HG02588 (cell line): ENCODE data around the gene ZC2HC1C.
A peak's percentile ranks its signal among the peaks of the same experiment; 100 is the strongest.
"Not testable (repeated sequence)": the region's sequence is repeated elsewhere in the genome, so short reads cannot be mapped to it uniquely, and the experiment has no call there.

ENCODE experiments used
- ATAC-seq: cut with Tn5 transposase; IDR thresholded peaks from one replicate; pipeline ENCODE4 v1.9.1; 2021; ENCODE audit warnings: mild to moderate bottlenecking, moderate library complexity; ENCODE audit not compliant: unreplicated experiment

ZC2HC1C gene

GRCh38 chr14:75090353-75090752 lies 20.9 kb downstream of the ZC2HC1C start:
- no peak for ATAC-seq

- ATAC-seq: no peak
Observed at GRCh38 chr14:75091251-75091650, 21.8 kb downstream of the ZC2HC1C start.

DNA sequence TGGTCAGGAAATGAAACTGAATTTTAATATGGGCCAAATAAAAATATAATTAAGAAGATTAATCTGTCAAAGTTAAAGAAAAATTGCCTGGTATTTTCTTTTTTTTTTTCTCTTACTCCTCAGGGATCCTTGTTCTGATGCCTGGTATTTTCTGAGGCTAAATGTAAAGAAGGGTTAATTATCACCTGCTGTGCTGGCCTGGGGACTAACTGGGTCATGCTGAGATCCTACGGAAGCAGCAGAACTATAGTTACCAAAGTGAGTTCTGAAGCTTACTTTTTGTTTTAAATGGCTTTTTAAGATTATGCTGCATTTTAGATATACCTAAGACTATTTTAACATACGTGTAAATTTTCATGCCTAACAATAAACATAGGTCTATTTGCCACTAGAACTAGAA lies 23.3 kb downstream of the ZC2HC1C start:
- ATAC-seq: no peak

DNA sequence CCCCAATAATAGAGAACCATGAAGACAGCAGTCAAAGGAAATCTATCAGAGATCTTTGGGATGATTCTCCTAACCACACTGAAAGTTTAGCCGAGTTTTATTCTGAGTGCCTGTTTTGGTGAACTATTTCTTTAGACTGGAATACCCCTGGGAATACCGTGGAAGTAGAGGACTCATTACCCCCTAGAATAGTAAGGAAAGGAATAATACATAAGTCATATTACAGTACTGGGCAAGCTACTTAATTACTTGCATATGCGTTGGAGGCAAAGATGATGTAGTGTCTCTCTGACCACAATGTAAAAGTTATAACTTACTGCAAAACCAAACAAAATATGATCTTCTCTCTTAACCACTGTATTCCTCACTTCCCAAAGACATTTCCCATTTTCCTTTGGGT lies 25.5 kb downstream of the ZC2HC1C start:
- no peak for ATAC-seq

DNA sequence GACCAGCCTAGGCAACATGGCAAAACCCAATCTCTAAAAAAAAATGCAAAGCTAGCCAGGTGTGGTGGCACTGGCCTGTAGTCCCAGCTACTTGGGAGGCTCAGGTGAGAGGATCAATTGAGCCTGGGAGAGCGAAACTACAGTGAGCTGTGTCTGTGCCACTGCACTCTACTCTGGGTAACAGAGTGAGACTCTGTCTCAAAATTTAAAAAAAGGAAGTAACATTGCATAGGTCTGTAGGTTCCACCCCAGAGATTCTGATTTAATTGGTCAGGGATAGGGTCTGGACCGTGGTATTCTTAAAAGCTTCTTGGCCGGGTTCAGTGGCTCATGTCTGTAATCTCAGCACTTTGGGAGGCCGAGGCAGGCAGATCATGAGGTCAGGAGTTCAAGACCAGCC lies 26.2 kb downstream of the ZC2HC1C start:
- ATAC-seq: no peak

DNA sequence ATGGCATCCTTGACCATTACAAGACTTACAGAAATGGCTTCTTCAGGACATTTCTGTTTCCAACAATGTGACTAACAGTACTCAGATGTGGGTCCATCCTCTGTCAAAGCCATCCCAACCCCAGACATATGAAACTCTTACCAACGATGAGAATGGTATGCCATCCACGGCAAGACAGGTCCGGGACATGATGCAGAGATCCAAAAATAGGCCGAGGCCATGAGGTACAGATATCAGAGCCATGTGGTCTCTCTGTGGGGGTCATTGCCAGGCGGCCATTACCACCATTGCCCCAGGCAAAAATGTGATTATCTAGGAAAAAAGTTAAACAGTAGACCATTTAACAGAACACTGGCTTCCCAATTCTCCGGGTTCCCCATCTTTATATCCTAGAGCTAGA lies 27.5 kb downstream of the ZC2HC1C start:
- no peak for ATAC-seq

GRCh38 chr14:75098212-75098611 lies 28.8 kb downstream of the ZC2HC1C start:
- ATAC-seq: no peak

DNA sequence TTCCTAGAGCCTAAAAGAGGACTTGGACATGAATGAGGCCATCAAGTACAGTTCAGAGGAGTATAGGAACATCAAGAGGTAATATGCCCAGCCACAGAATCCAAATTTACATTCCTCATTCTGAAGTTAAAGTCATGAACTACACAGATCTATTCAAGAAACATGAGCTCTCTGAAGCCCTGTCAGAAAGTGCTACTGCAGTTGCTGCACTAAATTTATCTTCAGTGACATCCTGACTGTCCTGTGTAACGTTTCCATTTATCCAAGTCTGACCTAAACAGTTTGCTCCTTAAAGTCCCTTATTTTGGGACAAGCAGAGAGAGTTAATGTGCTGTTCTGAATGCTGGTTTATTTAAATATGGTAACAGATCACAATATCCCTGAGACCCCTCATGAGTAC lies 29.2 kb downstream of the ZC2HC1C start:
- no peak for ATAC-seq

DNA sequence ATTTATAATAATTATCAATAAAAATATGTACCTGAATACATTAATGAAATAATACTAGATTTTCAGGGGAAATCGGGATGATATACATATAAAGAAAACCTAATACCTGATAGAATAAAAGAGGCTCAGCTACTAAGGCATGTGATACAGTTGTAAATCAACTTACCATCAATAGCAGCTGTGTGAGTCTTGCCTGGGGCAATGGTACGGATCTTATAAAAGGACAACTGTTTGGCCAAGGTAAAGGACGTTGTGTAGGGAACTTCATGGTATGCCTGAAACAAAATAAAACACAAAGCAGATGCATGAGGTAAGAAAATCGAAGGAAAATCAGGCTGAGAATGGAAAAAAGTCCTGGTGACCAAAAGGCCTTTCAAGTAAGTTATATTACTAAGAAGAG lies 32.0 kb downstream of the ZC2HC1C start:
- no peak for ATAC-seq

DNA sequence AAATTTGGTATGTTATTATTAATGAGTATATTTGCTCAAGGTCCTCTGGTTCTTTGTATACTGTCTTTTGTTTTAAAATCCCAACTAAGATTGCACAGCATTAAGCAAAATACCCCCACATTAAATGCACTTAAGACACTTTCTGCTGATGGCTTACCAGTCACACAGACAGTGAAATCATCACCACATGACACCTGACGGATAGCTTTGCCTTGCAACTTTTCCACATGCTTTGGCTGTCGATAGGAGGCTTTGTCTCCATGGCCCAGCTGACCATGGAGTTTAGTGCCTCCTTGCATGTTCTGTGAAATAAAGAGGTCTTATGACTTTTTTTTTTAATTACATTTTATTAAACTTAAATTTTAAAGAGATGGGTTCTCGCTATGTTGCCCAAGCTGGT lies 37.7 kb downstream of the ZC2HC1C start:
- ATAC-seq: no peak

DNA sequence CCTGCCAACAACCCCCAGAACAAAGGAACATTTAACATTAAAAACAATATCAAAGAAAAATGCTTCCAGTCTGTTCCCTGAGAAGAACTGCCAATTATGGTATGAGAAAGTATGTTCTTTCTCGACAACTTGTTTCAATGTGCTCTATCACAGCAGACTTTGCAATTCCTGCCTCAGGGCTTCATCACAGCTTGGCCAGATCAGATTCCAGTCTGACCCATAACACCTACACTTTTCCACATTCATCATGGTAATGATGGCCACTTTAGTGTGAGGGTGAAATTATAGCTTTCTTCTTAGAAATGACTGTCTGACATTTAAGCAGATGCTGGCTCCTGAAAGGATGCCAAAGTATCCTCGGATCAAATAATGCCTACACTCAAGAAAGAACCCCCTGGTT lies 40.4 kb downstream of the ZC2HC1C start:
- ATAC-seq: no peak

GRCh38 chr14:75113932-75114539 lies 44.6 kb downstream of the ZC2HC1C start:
- no peak for ATAC-seq

- ATAC-seq: no peak
Observed at GRCh38 chr14:75119056-75119455, 49.6 kb downstream of the ZC2HC1C start.

DNA sequence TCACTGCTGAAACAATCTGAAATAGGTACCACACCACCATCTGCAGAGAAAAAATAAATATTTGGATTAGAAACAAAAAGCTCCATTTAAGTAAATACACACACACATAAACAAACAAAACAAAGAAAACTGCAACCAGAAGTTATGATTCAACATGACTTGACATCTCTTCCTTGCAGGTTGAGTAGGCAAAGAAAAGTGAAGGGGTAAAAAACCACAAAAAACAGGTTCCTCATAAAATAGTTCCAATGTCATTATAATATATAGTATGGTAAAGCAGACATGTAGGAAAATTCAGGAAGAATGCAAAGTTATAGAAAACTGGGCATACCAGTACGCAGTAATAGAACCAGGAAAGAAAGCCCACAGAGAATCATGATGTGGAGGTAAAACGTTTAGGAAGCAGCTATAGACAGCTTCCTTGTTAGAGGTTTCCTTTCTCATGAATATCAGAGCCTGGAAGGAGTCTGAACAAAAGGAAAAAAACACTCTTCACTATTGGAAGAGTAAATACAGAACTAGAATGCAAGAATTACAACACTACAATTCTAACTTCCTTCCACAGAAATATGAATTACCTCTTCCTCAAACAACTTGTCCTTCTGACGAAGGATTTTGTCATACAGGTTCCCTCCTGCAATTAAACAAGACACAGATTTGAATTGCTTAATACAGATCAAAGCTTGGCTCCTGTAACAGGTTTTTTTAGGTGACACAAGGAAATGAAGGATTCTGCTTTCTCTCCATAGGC lies 51.3 kb downstream of the ZC2HC1C start:
- ATAC-seq: no peak

- ATAC-seq: no peak
Observed at GRCh38 chr14:75121552-75121951, 52.1 kb downstream of the ZC2HC1C start.

DNA sequence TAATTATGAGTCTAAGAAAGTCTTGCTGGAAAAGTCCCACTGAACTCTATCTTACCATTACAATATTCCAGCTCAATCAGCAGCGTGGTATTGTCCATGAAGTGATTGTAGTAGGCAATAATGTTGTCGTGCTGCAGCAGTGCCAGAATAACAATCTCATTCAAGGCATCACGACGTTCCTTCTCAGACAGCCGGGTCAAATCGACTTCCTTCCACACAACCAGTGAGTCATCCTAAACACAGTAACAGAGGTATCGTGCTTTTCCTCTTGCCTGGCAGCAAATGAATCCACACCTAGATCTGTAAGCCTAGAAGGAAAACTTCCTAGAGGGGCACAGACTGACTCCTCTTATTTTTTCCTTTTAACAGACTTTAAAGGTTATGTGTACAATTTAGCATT lies 54.5 kb downstream of the ZC2HC1C start:
- no peak for ATAC-seq

- no peak for ATAC-seq
Observed at GRCh38 chr14:75125617-75126016, 56.2 kb downstream of the ZC2HC1C start.

DNA sequence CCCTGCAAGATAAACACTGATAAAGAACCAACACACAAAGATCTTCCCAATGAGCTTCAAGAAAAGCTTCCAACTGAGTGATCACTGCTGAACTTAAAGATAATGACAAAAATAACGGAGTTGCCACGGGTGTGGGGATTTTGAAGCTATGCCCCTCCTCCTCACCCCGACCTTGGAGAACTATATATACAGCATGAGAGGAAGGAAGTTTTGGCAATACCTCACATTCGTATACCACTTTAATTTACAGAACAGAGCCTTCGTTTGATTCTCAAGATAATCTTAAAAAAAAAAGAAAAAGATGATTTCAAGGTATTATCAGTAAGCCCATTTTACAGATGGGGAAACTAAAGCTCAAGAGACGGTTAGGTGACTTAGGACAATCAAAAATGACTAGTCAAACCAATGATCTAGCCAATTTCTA lies 56.7 kb downstream of the ZC2HC1C start:
- no peak for ATAC-seq

DNA sequence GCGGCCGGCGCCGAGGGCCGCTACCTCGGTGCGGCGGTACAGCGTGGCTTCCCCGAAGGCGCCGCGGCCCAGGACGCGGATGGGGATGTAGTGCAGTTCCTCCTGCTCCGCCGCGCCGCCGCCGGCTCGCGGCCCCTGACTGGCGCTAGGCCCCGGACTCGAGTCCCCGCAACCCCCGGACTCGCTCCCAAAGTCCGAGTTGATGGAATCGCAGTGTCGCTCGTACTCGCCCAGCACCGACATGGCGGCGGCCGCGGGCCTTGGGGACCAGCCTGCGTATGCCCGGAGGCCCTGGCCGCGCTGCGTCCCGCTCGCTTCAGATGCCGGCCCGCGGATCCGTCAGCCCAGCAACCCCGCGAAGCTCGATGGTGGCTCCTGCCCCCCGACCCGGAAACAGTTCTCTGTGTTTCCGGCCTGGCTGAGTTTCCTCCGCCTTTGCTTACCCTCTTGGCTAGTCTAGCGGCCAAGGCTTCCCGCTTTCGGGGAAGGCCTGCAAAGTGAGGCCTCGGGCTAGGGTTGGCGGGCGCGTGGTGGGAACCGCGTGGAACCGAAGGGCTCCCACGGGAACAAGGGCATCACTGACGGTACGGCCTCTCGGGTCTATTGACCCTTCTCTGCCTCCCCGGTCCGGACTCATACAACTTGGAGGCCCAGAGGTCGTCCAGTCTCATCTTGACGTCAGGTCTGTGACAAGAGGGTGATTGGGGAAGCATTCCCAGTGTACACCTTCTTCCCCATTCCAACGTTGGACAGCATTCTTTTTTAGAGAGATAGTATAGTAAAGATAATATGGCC lies 57.4 kb downstream of the ZC2HC1C start, which contains the start of gene NEK9:
NEK9 (minus strand) TSS at position 370 of the 795 bp plus-strand sequence; CDS start at position 243, 127 bp downstream.
- peak; percentile 88 for ATAC-seq

DNA sequence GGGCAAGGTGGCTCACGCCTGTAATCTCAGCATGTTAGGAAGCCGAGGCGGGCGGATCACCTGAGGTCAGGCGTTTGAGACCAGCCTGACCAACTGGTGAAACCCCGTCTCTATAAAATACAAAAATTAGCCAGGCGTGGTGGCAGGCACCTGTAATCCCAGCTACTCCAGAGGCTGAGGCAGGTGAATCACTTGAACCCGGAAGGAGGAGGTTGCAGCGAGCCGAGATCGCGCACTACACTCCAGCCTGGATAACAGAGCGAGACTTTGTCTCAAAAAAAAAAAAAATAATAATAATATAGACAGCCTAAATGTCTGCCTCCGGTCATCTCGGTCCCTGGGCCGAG lies 58.0 kb downstream of the ZC2HC1C start:
- not testable (repeated sequence) for ATAC-seq

GRCh38 chr14:75127903-75128595 lies 58.6 kb downstream of the ZC2HC1C start:
- ATAC-seq: no peak
